HG02973 (cell line): ENCODE data around the gene CLDN6.
A peak's percentile ranks its signal among the peaks of the same experiment; 100 is the strongest.
"Not testable (repeated sequence)": the region's sequence is repeated elsewhere in the genome, so short reads cannot be mapped to it uniquely, and the experiment has no call there.

Source experiments
- ATAC-seq: cut with Tn5 transposase; IDR thresholded peaks from one replicate; pipeline ENCODE4 v1.9.1; 2021; ENCODE audit warnings: moderate library complexity; ENCODE audit not compliant: unreplicated experiment

The CLDN6 gene

GRCh38 chr16:3017794-3018506, at the start of gene CLDN6:
CLDN6 (minus strand) TSS chr16:3018183; CDS start chr16:3016021, 2,162 bp downstream.
- no peak for ATAC-seq

GRCh38 chr16:3066440-3066748, 48.4 kb upstream of the CLDN6 start:
- ATAC-seq = no peak

- no peak for ATAC-seq
Measured at GRCh38 chr16:3065742-3066439, 47.9 kb upstream of the CLDN6 start.

GRCh38 chr16:3065069-3065741, 47.2 kb upstream of the CLDN6 start, which contains the start of gene IL32:
IL32 (plus strand) TSS chr16:3065640; CDS start chr16:3065812, 172 bp downstream.
- ATAC-seq = no peak

- no peak for ATAC-seq
Measured at GRCh38 chr16:3063625-3064386, 45.8 kb upstream of the CLDN6 start.

- ATAC-seq = no peak
Measured at GRCh38 chr16:3062553-3062952, 44.6 kb upstream of the CLDN6 start.

- no peak for ATAC-seq
Measured at GRCh38 chr16:3060339-3061127, 42.5 kb upstream of the CLDN6 start.

GRCh38 chr16:3059723-3060242, 41.8 kb upstream of the CLDN6 start:
- ATAC-seq = peak; percentile 3

- peak; percentile 71 for ATAC-seq
Measured at GRCh38 chr16:3059041-3059722, 41.2 kb upstream of the CLDN6 start.

GRCh38 chr16:3058139-3059030, 40.4 kb upstream of the CLDN6 start:
- peak; percentile 22 for ATAC-seq

GRCh38 chr16:3057181-3058138, 39.5 kb upstream of the CLDN6 start:
- ATAC-seq = no peak

- ATAC-seq = no peak
Measured at GRCh38 chr16:3056336-3057180, 38.6 kb upstream of the CLDN6 start.

- not testable (repeated sequence) for ATAC-seq
Measured at GRCh38 chr16:3055734-3056115, 37.7 kb upstream of the CLDN6 start.

- ATAC-seq = no peak
Measured at GRCh38 chr16:3054965-3055733, 37.2 kb upstream of the CLDN6 start.

- ATAC-seq = not testable (repeated sequence)
Measured at GRCh38 chr16:3053330-3053710, 35.3 kb upstream of the CLDN6 start.
